GM12873 (cell line): ENCODE results near the gene PTPRE.

Experiments
- CTCF ChIP-seq: IDR thresholded peaks from 2 replicates; pipeline ENCODE4 v1.5.1; 2012; ENCODE audit warnings: low read depth, mild to moderate bottlenecking, moderate library complexity, low read length, control low read depth; ENCODE audit not compliant: insufficient read depth; ENCODE audit errors: missing control alignments

Gene PTPRE

GRCh38 chr10:127884501-127884900, 22.4 kb upstream of the PTPRE start:
- TF ChIP-seq CTCF: no peak

- TF ChIP-seq CTCF: no peak
Observed at GRCh38 chr10:127886371-127887051, 20.4 kb upstream of the PTPRE start.

- TF ChIP-seq CTCF: no peak
Observed at GRCh38 chr10:127887541-127888415, 19.1 kb upstream of the PTPRE start.

GRCh38 chr10:127888521-127889312, 18.2 kb upstream of the PTPRE start:
- no peak for TF ChIP-seq CTCF

- no peak for TF ChIP-seq CTCF
Observed at GRCh38 chr10:127889605-127890195, 17.2 kb upstream of the PTPRE start.

- no peak for TF ChIP-seq CTCF
Observed at GRCh38 chr10:127890216-127890615, 16.7 kb upstream of the PTPRE start.

GRCh38 chr10:127890832-127891334, 16.0 kb upstream of the PTPRE start:
- TF ChIP-seq CTCF: no peak
